GF-D8 (cell line): Measurements from ENCODE around the gene GK.
A peak's percentile ranks its signal among the peaks of the same experiment; 100 is the strongest.
"Not testable (repeated sequence)": the region's sequence is repeated elsewhere in the genome, so short reads cannot be mapped to it uniquely, and the experiment has no call there.

Experiments
- DNase-seq: peaks from one replicate; lab custom pipeline; 2025; lab: John Stamatoyannopoulos, UW

GK gene

DNA sequence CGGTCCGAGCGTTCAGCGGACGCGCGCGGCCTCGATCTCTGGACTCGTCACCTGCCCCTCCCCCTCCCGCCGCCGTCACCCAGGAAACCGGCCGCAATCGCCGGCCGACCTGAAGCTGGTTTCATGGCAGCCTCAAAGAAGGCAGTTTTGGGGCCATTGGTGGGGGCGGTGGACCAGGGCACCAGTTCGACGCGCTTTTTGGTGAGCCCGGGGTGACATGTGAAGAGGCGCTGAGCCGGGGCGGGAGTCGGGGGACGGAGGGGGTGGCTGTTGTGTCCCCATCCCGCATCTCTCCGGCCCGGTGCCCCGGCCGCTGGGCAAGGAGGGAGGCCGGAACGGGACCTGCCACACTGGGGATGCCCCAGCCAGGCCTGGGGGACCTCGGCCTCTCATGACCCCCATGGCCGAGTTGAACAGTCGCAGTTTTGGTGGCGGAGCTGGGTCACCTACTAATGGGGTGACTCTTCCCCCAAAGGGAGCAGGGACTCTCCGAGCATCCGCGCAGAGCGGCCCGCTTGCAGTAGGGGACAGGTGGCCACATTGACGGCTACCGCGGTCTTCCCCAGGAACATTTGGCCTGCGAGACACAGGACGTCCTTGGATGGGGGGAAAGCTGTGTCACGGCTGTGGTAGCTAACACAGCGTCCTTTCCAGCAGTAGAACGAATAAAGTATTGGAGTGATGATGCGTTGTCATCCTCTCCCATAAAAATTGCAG lies at the start of gene GK:
TSS of gene GK (plus strand) at position 9 of the 717 bp plus-strand sequence. CDS start at position 124, 115 bp downstream.
- no peak for DNase-seq

DNA sequence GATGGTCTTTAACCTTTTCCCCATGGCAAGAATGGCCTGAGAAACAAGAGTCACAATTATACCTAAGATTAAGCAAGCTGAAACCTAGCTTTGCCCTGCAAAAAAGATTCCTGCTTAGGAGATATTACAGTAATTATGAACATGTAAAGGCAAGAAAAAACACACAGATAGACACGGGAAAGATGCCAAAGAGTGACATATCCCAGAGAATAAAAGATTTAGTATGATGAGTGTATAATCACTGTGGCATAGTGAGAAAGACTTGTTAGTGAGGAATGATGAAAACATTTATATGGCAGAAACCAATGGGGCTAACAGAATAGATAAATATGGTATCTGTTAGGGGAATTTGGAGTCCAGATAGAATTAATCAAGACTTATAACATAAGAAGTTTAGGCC lies 46.1 kb upstream of the GK start:
- DNase-seq = no peak

GRCh38 chrX:30610026-30610425 lies 43.2 kb upstream of the GK start:
- no peak for DNase-seq

- no peak for DNase-seq
Measured at GRCh38 chrX:30612250-30612655, 41.0 kb upstream of the GK start.

GRCh38 chrX:30613721-30614120 lies 39.5 kb upstream of the GK start:
- no peak for DNase-seq

DNA sequence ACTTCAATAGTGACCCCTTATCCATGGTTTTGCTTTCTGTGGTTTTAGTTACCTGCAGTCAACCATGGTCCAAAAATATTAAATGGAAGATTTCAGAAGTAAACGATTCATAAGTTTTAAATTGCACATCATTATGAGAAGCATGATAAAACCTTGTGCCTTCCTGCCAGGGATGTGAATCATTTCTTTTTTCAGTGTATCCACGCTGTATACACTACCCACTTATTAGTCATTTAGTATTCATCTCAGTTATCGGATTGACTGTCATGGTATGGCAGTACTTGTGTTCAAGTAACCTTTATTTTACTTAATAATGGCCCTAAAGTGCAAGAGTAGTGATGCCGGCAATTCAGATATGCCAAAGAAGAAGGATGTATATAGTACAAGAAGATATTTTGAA lies 38.0 kb upstream of the GK start:
- no peak for DNase-seq

DNA sequence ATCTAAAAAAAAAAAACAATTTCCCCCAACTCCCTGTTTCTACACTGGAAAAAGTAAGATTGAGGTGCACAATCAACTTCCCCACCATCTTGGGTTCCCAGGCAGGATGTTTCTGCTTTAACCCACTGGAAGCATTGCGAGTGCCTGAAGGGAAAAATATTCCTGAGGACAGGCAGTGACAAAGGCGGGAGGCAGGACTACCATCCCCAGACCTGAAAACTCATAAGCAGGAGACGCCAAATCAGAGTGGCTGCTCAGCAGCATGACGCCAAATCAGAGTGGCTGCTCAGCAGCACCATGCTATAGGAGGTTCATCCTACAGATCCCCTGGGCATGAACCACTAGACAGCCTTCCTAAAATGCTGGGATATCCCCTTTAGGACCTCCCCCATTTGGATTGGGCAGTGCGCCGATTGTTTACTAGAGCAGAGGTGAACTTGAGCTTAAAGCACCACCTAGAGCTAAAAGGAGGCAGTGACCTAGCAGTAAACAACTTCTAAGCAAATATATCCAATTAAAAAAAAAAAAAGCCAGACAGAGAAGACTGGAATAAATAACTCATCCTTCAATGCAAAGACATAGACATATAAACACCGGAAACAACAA lies 35.0 kb upstream of the GK start:
- no peak for DNase-seq

DNA sequence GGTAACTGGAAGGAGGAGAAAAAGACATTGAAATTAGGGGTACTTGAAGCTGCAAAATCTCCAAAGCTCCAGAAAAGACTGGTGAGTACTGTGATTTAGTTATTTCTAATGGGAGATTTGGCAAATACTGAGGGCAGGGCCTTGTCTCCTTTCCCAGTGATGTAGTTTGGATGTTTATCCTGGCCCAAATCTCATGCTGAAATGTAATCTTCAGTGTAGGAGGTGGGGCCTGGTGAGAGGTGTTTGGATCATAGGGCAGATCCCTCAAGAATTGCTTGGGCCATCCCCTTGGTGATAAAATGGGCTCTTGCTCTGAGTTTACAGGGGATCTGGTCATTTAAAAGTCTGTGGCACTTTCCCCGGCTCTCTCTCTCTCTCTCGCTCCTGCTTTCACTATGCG lies 33.1 kb upstream of the GK start:
- no peak for DNase-seq

GRCh38 chrX:30620980-30621618 lies 32.1 kb upstream of the GK start:
- no peak for DNase-seq

DNA sequence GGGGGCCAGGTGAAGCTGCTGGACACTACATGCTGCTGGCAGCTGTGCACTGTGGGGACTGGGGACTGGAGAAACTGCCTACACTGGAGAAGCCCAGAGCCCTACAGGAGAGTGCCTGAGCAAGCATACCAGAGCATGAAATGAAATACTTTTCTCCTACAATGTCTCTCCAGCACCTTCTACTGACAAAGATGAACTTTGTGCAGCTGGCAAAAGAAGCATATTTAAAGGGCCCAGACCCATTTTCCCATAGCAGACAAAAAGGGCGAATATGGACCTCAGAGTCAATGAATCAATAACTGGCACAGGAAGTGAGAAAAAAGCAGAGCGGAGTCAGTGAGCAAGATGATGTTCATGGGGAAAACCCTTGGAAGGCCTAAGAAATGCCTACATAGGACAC lies 30.9 kb upstream of the GK start:
- no peak for DNase-seq

GRCh38 chrX:30626402-30626801 lies 26.8 kb upstream of the GK start:
- no peak for DNase-seq

GRCh38 chrX:30627818-30628652 lies 25.2 kb upstream of the GK start:
- no peak for DNase-seq

- DNase-seq = not testable (repeated sequence)
Measured at GRCh38 chrX:30634070-30634469, 19.2 kb upstream of the GK start.

GRCh38 chrX:30635630-30636029 lies 17.6 kb upstream of the GK start:
- DNase-seq = no peak

DNA sequence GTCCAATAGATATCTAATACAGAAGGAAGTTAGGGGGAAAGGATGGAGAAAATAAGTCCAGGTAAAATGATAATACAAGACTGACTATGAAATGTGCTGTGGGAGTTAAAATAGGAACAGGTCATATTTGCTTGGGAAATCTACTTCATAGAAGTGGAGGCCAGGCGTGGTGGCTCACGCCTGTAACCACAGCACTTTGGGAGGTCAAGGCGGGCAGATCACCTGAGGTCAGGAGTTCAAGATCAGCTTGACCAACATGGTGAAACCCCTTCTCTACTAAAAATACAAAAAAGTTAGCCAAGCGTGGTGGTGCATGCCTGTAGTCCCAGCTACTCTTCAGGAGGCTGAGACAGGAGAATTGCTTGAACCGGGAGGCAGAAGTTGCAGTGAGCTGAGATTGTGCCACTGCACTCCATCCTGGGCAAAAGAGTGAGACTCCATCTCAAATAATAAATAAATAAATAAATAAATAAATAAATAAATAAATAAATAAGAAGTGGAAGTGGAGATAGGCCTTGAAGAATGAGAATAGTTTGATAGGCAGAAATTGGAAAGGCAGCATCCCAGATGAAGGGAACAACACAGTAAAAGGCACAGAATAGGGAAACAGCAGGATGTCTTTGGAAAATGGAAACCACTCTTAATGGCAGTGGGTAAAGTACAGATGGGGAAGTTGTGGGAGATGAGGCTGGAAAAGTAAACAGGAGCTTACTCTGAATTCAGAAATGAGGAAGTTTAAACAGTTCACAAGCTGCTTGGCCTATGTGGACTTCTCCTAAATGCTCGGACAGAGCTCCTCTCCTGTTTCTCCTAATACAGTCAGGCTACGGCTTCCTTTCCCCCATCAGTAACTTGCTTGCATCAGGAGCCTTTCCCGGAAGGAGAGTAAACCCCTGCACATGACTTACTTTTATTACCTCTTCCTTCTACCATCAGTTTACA lies 15.1 kb upstream of the GK start:
- peak; percentile 53 for DNase-seq

DNA sequence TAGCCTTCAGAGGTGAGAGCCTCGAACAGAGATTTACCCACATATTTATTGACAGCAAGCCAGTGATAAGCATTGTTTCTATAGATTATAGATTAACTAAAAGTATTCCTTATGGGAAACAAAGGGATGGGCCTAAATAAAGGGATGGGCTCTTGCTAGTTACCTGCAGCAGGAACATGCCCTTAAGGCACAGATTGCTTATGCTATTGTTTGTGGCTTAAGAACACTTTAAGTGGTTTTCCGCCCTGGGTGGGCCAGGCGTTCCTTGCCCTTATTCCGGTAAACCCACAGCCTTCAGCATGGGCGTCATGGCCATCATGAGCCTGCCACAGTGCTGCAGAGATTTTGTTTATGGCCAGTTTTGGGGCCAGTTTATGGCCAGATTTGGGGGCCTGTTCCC lies 13.5 kb upstream of the GK start:
- not testable (repeated sequence) for DNase-seq

GRCh38 chrX:30642642-30643041 lies 10.6 kb upstream of the GK start:
- no peak for DNase-seq

- DNase-seq = peak; percentile 57
Measured at GRCh38 chrX:30643313-30643821, 9.9 kb upstream of the GK start.

GRCh38 chrX:30649859-30650258 lies 3.4 kb upstream of the GK start:
- DNase-seq = no peak

GRCh38 chrX:30652527-30653414 lies 452 bp upstream of the GK start:
- DNase-seq = peak; percentile 77
